RWPE1 (cell line): Measurements from ENCODE around the gene COL4A1.

Experiments used
- CTCF ChIA-PET: fragments of 350-600 bp; sonication (Branson Sonifier 250); formaldehyde crosslinking; extraction: SDS; loops from one replicate; lab custom pipeline; 2021; lab: Yijun Ruan, JAX
- POLR2A ChIA-PET: fragments of 400-600 bp; formaldehyde crosslinking; extraction: SDS; loops from one replicate; lab custom pipeline; 2020; ENCODE audit warnings: antibody characterized with exemption; ENCODE audit not compliant: low non-redundant PET; lab: Yijun Ruan, JAX
- DNase-seq: peaks from one replicate; pipeline ENCODE4 v3.0.0; 2012; ENCODE audit warnings: low spot score
- H3K27ac ChIP-seq: fragments of 450-650 bp; 2 replicates; pipeline ENCODE4 v1.5.1; 2017
- CTCF ChIP-seq: fragments of 450-650 bp; conservative IDR thresholded peaks from 2 replicates; pipeline ENCODE4 v1.5.1; 2017; ENCODE audit warnings: low read depth, mild to moderate bottlenecking

The COL4A1 gene

GRCh38 chr13:110220471-110220870, 86.5 kb downstream of the COL4A1 start:
- no peak for TF ChIP-seq CTCF
- H3K27ac ChIP-seq, result no peak overlapping the region
- no peak for DNase-seq
- POLR2A ChIA-PET, result no interaction called here
- CTCF ChIA-PET, result interaction anchor here (0.5 to 2.1 kb wide), 5 partner anchors 82 to 375 kb away, joined by 3 to 11 read pairs (median 3); no protein-coding TSS in a partner anchor

GRCh38 chr13:110218581-110219201, 88.3 kb downstream of the COL4A1 start:
- no peak for TF ChIP-seq CTCF
- POLR2A ChIA-PET, result no interaction called here
- CTCF ChIA-PET, result no interaction called here
- no peak for DNase-seq
- H3K27ac ChIP-seq, result no peak overlapping the region

- TF ChIP-seq CTCF, result no peak
- ChIA-PET CTCF (no interaction called here), POLR2A (no interaction called here)
- no peak overlapping the region for H3K27ac ChIP-seq
- DNase-seq, result no peak
Observed at GRCh38 chr13:110217811-110218210, 89.1 kb downstream of the COL4A1 start.

- no peak overlapping the region for H3K27ac ChIP-seq
- no peak for DNase-seq
- CTCF ChIA-PET, result no interaction called here
Observed at GRCh38 chr13:110217085-110217484, 89.9 kb downstream of the COL4A1 start.

GRCh38 chr13:110216398-110217041, 90.4 kb downstream of the COL4A1 start:
- CTCF ChIA-PET, result no interaction called here
- TF ChIP-seq CTCF, result no peak
- DNase-seq, result no peak

More at GRCh38 chr13:110217085-110217484, 89.9 kb downstream of the COL4A1 start:
- POLR2A ChIA-PET, result no interaction called here
- no peak for TF ChIP-seq CTCF

GRCh38 chr13:110216006-110216397, 91.0 kb downstream of the COL4A1 start:
- no peak overlapping the region for H3K27ac ChIP-seq
- DNase-seq, result no peak
- POLR2A ChIA-PET, result no interaction called here
- CTCF ChIA-PET, result no interaction called here
- TF ChIP-seq CTCF, result no peak

More at GRCh38 chr13:110216398-110217041, 90.4 kb downstream of the COL4A1 start:
- H3K27ac ChIP-seq, result no peak overlapping the region
- POLR2A ChIA-PET, result no interaction called here
